ENCODE results near the gene LSM12. TPM values are rescaled to one million over a fixed set of nuclear protein-coding genes. Genes with fewer than 3 reads are reported as not detected.

Gene LSM12
- total RNA-seq, 3 donors from 2014 or later: 45.1 to 63.5 (median 48.2) TPM

GRCh38 chr17:44087319-44087718 is 20.8 kb upstream of the LSM12 start:
- Histone ChIP-seq H3K9me3 (no peaks in the 10 kb centered on the region), H3K36me3 (ENCODE audit: low read depth) (no peaks in the 10 kb centered on the region), H3K4me1 (ENCODE audit: low read depth) (peaks cover 3% of the 10 kb centered on the region), H3K4me3 (no peak overlapping the region)
- intact Hi-C loops (cut with DNase I, micrococcal nuclease): no loop called here
- DNase-seq (no peak), ATAC-seq (no peak)
- TF ChIP-seq, protein P1, sequence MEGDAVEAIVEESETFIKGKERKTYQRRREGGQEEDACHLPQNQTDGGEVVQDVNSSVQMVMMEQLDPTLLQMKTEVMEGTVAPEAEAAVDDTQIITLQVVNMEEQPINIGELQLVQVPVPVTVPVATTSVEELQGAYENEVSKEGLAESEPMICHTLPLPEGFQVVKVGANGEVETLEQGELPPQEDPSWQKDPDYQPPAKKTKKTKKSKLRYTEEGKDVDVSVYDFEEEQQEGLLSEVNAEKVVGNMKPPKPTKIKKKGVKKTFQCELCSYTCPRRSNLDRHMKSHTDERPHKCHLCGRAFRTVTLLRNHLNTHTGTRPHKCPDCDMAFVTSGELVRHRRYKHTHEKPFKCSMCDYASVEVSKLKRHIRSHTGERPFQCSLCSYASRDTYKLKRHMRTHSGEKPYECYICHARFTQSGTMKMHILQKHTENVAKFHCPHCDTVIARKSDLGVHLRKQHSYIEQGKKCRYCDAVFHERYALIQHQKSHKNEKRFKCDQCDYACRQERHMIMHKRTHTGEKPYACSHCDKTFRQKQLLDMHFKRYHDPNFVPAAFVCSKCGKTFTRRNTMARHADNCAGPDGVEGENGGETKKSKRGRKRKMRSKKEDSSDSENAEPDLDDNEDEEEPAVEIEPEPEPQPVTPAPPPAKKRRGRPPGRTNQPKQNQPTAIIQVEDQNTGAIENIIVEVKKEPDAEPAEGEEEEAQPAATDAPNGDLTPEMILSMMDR (IDR thresholded peaks at IDR 0.05): no peak

GRCh38 chr17:44086364-44087311 is 20.2 kb upstream of the LSM12 start:
- Histone ChIP-seq H3K36me3 (ENCODE audit: low read depth) (no peaks in the 10 kb centered on the region), H3K4me1 (ENCODE audit: low read depth) (peaks cover 3% of the 10 kb centered on the region), H3K4me3 (no peak overlapping the region), H3K9me3 (no peaks in the 10 kb centered on the region)
- peak; percentile 45 for ATAC-seq
- TF ChIP-seq, protein P1 (IDR thresholded peaks at IDR 0.05): no peak
- DNase-seq: no peak
- intact Hi-C loops (cut with DNase I, micrococcal nuclease): no loop called here

DNA sequence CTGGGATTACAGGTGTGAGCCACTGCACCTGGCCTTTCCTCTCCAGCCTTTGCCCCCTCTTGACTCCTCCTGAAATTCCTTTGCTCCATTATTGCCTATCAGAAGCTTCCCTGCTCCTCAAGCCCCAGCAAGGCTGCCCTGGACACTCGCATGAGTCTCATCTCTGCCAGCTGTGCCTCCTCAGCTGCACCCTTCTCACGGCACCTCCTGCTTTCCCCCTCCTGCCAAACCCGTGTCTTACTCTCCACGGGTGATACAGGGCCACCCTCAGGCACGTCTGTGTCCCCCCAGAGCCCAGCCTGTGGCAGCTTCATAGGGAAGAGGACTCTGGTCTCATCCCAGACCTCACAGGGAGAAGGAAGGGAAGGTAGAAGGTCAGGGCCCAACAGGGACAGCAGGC is 19.4 kb upstream of the LSM12 start:
- intact Hi-C loops (cut with DNase I, micrococcal nuclease): no loop called here
- Histone ChIP-seq H3K4me1 (ENCODE audit: low read depth) (peaks cover 3% of the 10 kb centered on the region), H3K36me3 (ENCODE audit: low read depth) (no peaks in the 10 kb centered on the region), H3K9me3 (no peaks in the 10 kb centered on the region), H3K4me3 (no peak overlapping the region)
- ATAC-seq (no peak), DNase-seq (no peak)
- TF ChIP-seq, protein P1 (IDR thresholded peaks at IDR 0.05): no peak

DNA sequence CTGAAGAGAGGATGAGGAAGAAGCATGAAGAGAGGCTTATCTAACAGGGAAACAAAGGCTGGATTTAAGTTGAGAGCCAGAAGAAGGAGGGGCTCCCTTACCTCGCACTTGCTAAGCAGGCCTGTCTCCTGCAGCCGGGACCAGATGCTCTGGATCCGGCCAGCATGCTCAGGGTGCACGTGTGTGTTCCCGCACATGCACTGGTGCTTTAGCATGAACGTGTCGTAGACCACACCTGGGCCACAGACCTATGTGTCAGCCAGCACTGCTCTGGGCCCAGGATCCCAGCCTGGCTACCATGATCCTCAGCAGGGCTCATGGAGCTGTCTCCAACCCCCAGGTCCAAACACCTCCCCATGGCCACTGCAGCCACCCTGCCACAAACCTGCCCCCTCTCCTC is 18.4 kb upstream of the LSM12 start:
- ATAC-seq (no peak), DNase-seq (no peak)
- H3K4me3 ChIP-seq: no peak overlapping the region
- TF ChIP-seq, protein P1 (IDR thresholded peaks at IDR 0.05): no peak
- H3K9me3 ChIP-seq: no peaks in the 10 kb centered on the region
- no peaks in the 10 kb centered on the region for H3K36me3 ChIP-seq (ENCODE audit: low read depth)
- intact Hi-C loops (cut with DNase I, micrococcal nuclease): no loop called here
- H3K4me1 ChIP-seq (ENCODE audit: low read depth): peaks cover 3% of the 10 kb centered on the region

- no peaks in the 10 kb centered on the region for H3K36me3 ChIP-seq (ENCODE audit: low read depth)
- peak in 1 of 3 donors; percentile 40 for DNase-seq
- H3K9me3 ChIP-seq: no peaks in the 10 kb centered on the region
- peak; percentile 51 for ATAC-seq
- intact Hi-C loops (cut with DNase I, micrococcal nuclease): no loop called here
- no peak overlapping the region for H3K4me3 ChIP-seq
- peaks cover 3% of the 10 kb centered on the region for H3K4me1 ChIP-seq (ENCODE audit: low read depth)
- TF ChIP-seq, protein P1 (IDR thresholded peaks at IDR 0.05): no peak
Measured at GRCh38 chr17:44084131-44084538, 17.7 kb upstream of the LSM12 start.

Measured in mucosa of descending colon (tissue), 3 donors.